NCI-H748 (cell line): Measurements from ENCODE around the gene TEDC1.

Experiments
- DNase-seq: peaks from one replicate; lab custom pipeline; 2025; ENCODE audit not compliant: unreplicated experiment; lab: John Stamatoyannopoulos, UW

The TEDC1 gene

DNA sequence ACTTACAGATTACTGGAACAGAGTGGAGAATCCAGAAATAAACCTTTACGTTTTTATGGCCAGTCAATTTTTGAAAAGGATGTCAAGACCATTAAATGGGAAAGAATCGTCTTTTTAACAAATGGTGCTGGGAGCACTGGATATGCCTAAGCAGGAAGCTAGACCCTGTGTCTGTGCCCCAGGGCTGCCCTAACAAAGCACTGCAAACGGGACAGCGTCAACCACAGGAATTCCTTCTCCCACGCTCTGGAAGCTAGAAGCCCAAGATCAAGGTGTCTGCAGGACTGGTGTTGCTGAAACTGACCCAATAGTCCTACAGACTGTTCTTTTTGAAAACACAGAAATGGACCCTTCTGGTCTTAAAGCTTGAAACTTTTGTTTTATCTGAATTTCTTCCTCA, 26.1 kb downstream of the TEDC1 start:
- no peak for DNase-seq

DNA sequence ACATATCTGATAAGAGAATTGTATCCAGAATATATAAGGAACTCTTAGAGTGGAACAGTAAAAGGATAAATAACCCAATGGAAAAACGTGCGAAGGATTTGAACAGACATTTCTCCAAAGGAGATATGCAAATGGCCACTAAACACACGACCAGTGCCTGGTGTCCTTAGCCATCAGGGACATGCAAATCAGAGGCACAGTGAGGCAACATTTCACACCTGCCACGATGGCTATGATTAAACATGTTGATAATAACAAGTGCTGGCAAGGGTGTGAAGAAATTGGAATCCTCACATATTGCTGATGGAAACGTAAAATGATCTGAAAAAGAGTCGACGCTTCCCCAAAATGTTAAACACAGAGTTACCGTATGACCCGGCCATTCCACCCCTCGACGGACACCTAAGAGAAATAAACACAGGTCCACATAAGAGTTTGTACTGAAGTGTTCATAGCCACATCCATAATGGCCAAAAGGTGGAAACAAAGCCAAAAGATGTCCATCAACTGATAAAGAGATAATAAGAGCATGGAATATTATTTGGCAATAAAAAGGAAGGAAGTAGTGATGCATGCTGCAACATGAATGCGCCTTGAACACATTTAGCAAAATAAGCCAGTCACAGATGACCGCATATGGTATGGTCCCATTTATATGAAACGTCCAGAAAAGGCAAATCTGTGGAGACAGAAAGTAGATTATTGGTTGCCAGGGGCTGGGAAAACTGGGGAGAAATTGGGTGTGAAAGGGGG, 29.1 kb downstream of the TEDC1 start:
- DNase-seq: no peak

DNA sequence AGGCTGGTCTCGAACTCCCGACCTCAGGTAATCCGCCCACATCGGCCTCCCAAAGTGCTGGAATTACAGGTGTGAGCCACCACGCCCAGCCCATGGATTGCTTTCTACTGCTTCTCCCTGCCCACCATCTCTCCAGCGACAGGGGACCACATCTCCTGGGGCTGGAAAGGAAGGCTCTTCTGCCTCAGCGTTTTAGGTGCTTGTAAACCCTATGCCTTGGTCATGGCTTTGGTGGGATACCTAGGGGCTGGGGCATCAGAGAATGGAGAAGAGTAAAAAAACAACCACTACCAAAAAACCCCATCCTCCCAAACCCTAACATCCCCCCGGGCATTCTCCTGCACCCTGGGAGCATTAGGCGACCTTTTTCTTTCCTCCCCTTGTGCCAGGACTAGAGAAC, 34.3 kb downstream of the TEDC1 start:
- DNase-seq: no peak

GRCh38 chr14:105525861-105526775, 35.1 kb downstream of the TEDC1 start, which contains the start of gene TMEM121:
Gene TMEM121, plus strand, starts transcription at chr14:105526583. Its CDS starts 2,252 bp downstream, at chr14:105528835.
- DNase-seq: peak; percentile 76

- peak; percentile 57 for DNase-seq
These were observed 35.8 kb downstream of the TEDC1 start for GRCh38 chr14:105526776-105527380.

DNA sequence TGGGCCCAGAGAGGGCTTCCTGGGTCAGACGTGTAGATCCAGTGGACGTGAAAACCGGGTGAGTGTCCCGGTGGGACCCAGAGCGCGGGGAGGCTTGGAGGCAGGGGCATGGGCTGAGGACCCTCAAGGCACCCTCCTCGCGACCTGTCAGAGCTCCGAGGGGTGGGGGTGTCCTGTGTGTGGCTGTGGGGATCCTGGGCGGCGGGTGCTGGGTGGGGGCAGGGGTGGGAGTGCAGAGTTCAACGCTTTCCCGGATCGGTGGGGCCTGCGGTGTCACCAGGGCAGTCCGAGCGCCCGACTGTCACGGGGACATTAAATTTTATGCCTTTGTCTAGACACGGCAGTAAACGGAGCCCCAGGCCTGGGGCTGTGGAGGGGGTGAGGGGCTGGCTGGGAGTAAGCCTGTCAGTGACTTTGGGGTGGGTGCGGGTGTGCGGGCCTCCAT, 36.4 kb downstream of the TEDC1 start:
- DNase-seq: no peak

GRCh38 chr14:105527826-105528585, 37.0 kb downstream of the TEDC1 start:
- DNase-seq: peak; percentile 80

- DNase-seq: no peak
These were observed 37.7 kb downstream of the TEDC1 start for GRCh38 chr14:105528586-105529318.

DNA sequence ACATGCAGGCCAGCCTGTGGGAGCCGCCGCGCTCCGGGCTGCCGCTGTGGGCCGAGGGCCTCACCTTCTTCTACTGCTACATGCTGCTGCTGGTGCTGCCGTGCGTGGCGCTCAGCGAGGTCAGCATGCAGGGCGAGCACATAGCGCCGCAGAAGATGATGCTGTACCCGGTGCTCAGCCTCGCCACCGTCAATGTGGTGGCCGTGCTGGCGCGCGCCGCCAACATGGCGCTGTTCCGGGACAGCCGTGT, 38.2 kb downstream of the TEDC1 start:
- DNase-seq: no peak

DNA sequence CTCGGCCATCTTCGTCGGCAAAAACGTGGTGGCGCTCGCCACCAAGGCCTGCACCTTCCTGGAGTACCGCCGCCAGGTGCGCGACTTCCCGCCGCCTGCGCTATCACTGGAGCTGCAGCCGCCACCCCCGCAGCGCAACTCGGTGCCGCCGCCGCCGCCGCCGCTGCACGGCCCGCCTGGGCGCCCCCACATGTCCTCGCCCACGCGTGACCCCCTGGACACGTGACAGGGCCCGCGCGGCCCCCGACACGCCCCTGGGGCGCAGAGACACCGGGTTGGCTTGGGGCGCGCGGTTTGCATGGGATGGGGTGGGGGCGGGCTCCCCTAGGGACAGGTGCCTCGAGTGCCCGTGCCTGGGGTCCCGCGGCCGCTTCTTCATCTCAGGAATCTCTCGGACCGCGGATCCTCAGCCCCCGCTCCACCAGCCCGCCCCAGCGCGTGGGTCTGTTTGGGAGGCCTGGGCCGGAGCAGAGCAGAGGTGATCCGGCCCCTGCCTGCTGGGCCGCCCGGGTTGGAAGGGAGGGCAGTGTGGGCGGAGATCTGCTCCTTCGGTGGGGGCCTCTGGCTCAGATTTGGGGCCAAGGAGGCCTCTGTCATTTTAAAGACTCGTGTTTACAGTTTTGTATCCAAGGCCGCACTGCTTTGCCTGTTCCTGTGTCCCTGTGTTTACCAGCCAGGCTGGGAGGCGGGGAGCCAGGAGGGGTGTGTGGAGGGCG, 38.7 kb downstream of the TEDC1 start:
- DNase-seq: no peak

DNA sequence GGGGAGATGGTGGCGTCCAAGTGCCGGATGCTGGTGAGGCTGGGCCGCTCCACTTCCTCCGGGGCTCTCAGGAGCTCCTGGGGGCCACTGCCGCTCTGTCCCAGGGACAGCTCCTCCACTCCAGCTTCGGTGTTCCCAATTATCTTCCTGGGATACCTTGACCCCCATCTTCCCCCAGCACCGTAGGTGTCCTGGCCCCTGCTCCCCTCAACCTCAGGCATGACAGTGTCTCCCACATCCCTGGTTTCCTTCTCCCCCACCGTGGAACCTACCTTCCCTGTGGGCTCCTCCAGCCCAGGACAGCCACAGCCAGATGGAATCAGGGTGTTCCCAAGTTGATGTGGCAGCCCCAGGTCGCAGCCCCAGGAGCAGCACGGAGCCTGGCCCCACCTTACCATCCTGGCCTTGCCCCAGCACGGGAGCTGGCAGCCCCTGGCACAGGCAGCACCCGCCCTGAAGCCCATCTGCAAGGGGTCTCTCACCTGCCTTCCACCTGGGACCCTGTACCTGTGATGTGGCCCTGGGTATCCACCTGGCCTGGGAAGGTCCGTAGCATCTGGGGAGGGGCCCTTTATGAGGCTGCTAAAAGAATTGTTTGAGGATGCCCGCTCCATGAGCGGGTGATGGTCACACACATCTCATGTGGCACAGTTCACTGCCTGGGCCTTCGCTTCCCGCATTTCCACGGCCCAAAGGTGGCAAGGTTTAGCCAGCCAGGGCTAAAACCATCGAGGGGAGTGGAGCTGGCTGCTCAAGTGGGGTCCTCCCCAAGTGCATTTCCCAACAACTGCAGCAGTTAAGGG, 39.4 kb downstream of the TEDC1 start:
- no peak for DNase-seq

GRCh38 chr14:105531088-105531893, 40.2 kb downstream of the TEDC1 start:
- DNase-seq: no peak

DNA sequence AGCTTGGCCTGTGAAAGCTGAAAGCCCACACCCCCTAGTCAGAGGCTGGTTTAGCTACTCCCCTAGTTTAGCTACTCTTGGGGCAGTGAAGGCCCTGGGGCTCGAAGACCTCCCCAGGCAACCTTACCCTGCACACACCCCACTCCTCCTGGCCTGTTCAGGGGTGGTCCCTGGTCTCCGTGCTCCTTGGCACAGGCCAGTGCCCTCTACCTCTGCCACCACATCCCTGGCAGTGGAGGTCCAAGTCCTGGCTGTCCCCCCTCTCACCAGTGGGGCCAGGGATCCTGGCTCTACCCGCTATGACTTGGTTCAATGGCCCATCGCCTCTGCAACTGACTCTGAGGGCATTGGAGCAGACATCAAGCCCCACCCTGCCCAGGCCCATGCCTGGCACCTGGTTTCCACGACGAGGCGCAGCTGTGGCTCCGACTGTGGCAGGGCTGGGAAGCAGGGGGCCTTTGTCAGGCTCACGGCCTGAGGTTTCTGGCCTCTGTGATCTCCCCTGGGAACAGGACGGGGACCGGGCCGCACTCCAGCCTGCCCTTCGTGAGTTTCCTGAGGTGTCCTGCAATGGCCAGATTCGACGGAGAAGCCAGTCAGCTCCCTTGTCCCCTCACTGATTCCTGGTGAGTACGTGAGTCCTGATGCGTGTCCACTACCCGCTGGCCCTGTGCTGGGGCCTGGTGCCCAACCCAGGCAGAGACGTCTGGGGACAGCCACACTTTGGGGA, 41.0 kb downstream of the TEDC1 start:
- no peak for DNase-seq

DNA sequence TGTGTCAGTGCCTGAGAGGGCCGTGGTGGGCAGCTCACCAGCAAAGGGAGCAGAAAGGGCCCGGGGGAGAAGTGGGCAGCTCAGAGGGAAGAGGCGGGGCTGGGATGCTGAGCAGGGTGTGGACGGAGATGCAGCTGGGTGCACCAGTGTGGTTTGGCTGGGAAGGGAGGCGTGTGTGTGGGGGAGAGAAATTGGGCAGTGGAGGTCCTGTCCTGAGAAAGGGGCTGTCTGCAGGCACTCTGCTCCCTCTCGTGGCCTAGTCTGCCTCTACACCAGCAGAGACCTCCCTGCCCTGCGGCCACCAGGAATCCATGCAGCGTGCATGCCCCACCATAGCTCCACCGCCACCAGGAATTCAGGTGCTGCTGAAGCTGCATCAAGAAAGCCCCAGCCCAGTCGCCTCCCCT, 41.7 kb downstream of the TEDC1 start:
- no peak for DNase-seq

DNA sequence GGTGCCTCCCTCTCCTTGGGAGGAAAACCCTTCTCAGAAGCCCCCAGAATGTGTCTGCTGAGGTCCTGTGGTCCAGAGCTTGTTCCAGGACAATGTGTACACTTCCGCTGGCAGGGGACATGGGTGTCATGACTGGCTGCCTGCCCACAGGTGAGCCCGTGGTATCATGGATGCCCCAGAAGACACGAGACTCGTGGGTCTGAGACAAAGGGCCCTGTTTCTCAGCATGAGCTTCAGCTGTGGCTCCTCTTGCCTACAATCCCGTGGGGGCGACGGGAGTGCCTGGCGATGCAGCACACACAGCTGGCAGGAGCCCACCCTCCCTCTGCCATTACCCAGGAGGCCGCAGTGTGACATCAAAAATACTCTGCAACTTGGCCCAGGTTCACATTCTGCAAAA, 42.3 kb downstream of the TEDC1 start:
- DNase-seq: no peak

DNA sequence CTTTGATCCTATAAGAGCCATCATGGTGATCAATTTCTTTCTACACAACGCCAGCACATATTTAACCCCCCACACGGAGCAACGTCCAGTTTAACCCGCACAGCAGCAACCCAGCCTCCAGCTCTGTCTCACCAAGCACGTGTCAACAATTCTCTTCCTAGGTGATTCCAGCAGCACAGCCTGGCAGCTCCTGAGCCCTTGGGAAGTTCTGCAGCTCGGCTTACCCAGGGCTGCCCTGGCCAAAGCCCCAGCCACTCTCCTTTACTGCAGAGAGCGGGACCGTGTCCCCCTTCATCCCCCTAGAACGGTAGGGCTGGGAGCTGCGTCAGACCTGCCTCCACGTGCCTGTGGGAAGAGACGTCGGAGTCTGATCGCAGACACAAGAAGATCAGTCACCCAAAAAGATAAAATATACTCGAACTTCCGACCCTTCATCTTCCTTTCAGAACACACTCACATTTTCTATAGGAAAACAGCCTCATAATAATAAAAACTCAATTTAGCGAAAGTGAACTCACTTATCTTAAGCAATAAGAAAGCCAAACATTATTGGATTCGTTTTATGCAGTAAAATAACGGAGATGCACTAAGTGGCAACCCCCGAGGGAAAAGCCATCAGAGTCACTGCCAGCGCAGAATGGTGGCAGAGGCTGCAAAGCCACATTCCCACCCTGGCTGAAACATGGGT, 42.9 kb downstream of the TEDC1 start:
- DNase-seq: no peak

DNA sequence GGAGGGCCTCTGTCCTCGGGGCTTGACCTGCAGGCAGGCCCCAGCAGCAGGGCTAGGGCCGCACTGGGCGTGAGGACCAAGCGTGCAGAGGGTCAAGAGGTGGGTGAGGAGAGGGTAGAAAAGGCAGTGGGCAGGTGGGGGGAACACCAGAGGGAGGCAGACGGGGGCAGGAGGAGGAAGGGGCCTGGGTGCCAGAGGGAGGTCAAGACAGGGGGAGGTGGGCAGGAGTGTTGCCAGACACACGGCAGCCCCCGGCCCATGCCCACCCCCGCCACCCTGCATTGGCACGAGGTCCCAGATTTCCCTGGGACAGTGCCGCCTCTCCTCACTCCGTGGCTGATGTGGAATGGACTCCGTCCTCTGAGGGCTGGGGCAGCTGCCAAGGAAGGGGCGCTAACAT, 43.5 kb downstream of the TEDC1 start:
- DNase-seq: no peak
